Brain microvascular endothelial cell (primary cell): ENCODE data around the gene SUPT3H.

Experiments
- DNase-seq: peaks from one replicate; pipeline ENCODE4 v3.0.0-alpha.2; 2020
- H3K27ac ChIP-seq: fragments of 250-450 bp; sonication (Bioruptor Pico); 2 replicates; pipeline ENCODE4 v1.5.1; 2020; ENCODE audit warnings: mild to moderate bottlenecking, moderate library complexity
- H3K27me3 ChIP-seq: fragments of 250-450 bp; sonication (Bioruptor Pico); replicated peaks from 2 replicates; pipeline ENCODE4 v1.5.1; 2020; ENCODE audit warnings: mild to moderate bottlenecking
- H3K36me3 ChIP-seq: fragments of 250-450 bp; sonication (Bioruptor Pico); replicated peaks from 2 replicates; pipeline ENCODE4 v1.5.1; 2020; ENCODE audit warnings: mild to moderate bottlenecking
- H3K4me3 ChIP-seq: 2 replicates; pipeline ENCODE4 v1.5.1; 2011; ENCODE audit warnings: low read depth, mild to moderate bottlenecking, control low read depth, low read length, moderate library complexity
- in situ Hi-C: cut with HindIII; loops from 2 replicates; pipeline ENCODE4 v1.10.0; 2017; ENCODE audit warnings: low sequenced_read_pairs, low pct_ligation_motif_present
- TF ChIP-seq, protein P1 (sequence below): IDR thresholded peaks from 2 replicates; pipeline ENCODE4 v1.5.1; 2011; ENCODE audit warnings: low read depth, mild to moderate bottlenecking, moderate library complexity, low read length, control low read depth, inconsistent platforms; ENCODE audit errors: missing control alignments

Gene SUPT3H

DNA sequence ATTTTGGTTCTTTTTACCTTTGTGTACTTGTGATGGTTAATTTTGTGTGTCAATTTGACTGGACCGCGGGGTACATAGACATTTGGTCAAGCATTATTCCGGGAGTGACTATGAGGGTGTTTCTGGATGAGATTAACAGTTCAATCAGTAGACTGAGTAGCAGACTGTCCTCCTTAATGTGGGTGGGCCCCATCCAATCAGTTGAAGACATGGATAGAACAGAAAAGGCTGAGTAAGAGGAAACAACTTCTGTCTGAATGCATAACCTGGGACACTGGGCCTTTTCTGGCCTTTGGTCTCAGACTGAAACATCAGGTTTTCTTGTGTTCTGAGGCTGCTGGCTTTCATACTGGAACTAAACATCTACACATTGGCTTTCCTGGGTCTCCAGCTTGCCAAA lies 353.1 kb downstream of the SUPT3H start:
- no peak for DNase-seq
- in situ Hi-C loops: no loop called here
- TF ChIP-seq, protein P1, sequence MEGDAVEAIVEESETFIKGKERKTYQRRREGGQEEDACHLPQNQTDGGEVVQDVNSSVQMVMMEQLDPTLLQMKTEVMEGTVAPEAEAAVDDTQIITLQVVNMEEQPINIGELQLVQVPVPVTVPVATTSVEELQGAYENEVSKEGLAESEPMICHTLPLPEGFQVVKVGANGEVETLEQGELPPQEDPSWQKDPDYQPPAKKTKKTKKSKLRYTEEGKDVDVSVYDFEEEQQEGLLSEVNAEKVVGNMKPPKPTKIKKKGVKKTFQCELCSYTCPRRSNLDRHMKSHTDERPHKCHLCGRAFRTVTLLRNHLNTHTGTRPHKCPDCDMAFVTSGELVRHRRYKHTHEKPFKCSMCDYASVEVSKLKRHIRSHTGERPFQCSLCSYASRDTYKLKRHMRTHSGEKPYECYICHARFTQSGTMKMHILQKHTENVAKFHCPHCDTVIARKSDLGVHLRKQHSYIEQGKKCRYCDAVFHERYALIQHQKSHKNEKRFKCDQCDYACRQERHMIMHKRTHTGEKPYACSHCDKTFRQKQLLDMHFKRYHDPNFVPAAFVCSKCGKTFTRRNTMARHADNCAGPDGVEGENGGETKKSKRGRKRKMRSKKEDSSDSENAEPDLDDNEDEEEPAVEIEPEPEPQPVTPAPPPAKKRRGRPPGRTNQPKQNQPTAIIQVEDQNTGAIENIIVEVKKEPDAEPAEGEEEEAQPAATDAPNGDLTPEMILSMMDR: no peak

DNA sequence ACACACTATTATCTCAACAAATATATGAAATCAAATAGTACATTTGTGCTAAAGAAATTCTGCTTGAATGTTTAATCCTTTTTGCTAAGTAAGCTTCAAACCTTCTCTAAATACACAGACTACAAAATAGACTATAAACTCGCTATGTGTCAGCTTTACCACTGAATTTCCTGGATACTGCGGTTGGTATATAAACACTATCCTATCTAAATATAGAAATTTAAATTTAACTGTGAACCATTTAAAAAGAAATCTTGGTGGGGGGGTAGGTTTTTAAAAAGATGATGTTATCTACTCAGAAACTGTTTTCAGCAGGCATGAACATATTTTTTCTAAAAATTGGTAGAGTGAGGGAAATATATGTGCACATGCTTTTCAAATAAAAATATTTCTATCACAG lies 356.1 kb downstream of the SUPT3H start:
- DNase-seq: peak; percentile 11
- Histone ChIP-seq H3K27ac (no peak overlapping the region), H3K36me3 (no peaks in the 10 kb centered on the region), H3K4me3 (no peak overlapping the region), H3K27me3 (no peaks in the 10 kb centered on the region)
- in situ Hi-C loops: no loop called here
- TF ChIP-seq, protein P1: no peak

More for the DNA sequence above, 353.1 kb downstream of the SUPT3H start:
- no peak overlapping the region for H3K27ac ChIP-seq
- no peaks in the 10 kb centered on the region for H3K27me3 ChIP-seq
- H3K4me3 ChIP-seq: no peak overlapping the region
- H3K36me3 ChIP-seq: no peaks in the 10 kb centered on the region

DNA sequence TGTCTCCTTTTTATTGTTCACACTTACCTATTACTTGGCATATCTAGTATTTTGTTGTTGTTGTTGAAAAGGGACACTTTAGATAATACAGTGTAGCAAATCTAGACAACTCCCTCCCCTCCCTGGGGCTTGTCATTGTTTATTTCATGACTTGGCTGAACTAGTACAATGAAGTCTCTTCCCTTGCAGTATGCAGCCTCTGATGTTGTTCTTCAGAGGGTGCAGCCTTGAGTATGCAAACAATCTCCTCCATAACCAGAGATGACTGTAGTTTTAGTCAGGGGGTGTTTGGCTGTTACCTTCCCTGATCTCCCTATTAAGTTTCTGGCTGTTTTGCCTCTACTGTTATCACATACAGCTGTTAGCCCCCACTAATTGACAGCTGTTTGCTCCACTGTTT lies 365.0 kb downstream of the SUPT3H start:
- H3K4me3 ChIP-seq: no peak overlapping the region

DNA sequence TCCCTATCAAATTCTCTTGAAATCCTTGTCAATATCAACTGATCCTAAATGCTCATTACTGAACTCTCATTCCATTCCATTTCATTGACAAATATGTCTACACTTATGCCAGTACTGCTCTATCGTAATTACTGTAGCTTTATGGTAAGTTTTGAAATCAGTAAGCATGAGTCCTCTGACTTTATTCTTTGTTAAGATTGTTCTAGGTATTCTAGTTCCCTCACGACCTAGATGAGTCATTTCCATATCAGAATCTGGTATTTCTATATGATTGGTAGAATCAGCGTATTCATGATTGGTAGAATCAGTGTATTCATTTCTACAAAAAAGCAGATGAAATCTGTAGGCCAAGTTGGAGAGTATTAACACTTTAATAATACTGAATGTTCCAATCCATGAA lies 368.2 kb downstream of the SUPT3H start:
- in situ Hi-C loops: no loop called here
- Histone ChIP-seq H3K27me3 (no peaks in the 10 kb centered on the region), H3K36me3 (no peaks in the 10 kb centered on the region), H3K4me3 (no peak overlapping the region), H3K27ac (no peak overlapping the region)
- no peak for DNase-seq
- TF ChIP-seq, protein P1: no peak

More for the DNA sequence above, 365.0 kb downstream of the SUPT3H start:
- H3K27me3 ChIP-seq: no peaks in the 10 kb centered on the region
- H3K27ac ChIP-seq: no peak overlapping the region
- TF ChIP-seq, protein P1: no peak
- H3K36me3 ChIP-seq: no peaks in the 10 kb centered on the region
- no peak for DNase-seq
- in situ Hi-C loops: no loop called here

DNA sequence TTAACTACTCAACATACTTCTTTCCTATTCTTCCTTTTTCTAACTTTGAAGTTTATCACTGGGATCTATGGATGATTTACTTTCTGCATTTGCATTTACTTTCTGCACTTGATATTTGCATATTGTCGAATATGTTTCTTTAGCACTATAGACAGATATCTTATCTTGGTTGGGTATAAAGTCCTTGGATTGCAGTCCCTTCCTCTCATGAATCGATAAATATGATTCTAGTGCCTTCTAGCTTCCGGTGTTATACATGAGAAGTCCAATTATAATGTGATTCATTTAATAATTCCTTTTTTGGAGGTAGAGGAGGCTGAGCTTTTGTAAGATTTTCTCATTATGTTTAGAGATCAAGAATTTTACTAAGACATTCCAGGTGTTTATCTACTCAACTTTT lies 370.8 kb downstream of the SUPT3H start:
- TF ChIP-seq, protein P1: no peak
- no peak overlapping the region for H3K27ac ChIP-seq
- H3K4me3 ChIP-seq: no peak overlapping the region
- in situ Hi-C loops: no loop called here
- no peaks in the 10 kb centered on the region for H3K27me3 ChIP-seq
- no peaks in the 10 kb centered on the region for H3K36me3 ChIP-seq
- DNase-seq: no peak

DNA sequence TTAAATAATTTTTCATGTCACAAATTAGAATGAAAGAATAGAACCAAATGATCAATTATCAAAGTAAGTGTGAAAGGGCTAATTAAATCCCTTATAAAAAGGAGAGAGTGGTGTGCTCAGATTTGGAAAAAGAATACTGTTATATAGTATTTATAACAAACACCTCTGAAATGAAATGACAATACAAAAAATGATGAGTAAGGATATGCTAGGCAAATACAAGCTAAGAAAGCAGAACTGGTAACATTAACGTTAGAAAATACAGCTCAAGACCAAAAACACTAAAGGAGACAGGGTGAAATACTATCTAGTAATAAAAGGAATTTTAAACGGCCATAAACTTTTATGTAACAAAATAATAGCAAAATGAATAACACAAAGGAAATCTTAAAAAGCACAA lies 373.8 kb downstream of the SUPT3H start:
- TF ChIP-seq, protein P1: no peak
- Histone ChIP-seq H3K4me3 (no peak overlapping the region), H3K27me3 (no peaks in the 10 kb centered on the region), H3K27ac (no peak overlapping the region), H3K36me3 (no peaks in the 10 kb centered on the region)
- no peak for DNase-seq
- in situ Hi-C loops: no loop called here
